Chondrocyte (in vitro differentiated cells): Measurements from ENCODE around the gene ALDH9A1. TPM values are rescaled to one million over a fixed set of nuclear protein-coding genes. Genes with fewer than 3 reads are reported as not detected.
A peak's percentile ranks its signal among the peaks of the same experiment; 100 is the strongest.

Source experiments
- DNase-seq: peaks from one replicate; pipeline ENCODE4 v3.0.0; 2021; ENCODE audit warnings: mixed read lengths, low spot score
- H3K27ac Mint-ChIP-seq: one replicate; pipeline ENCODE4 v1.8.0; 2021; ENCODE audit warnings: mild to moderate bottlenecking, moderate library complexity, mixed read lengths; ENCODE audit not compliant: unreplicated experiment
- H3K27me3 Mint-ChIP-seq: 2 replicates; pipeline ENCODE4 v1.8.0; 2021; ENCODE audit warnings: low read depth, mixed read lengths
- H3K36me3 Mint-ChIP-seq: 2 replicates; pipeline ENCODE4 v1.8.0; 2021; ENCODE audit warnings: low read depth, mixed read lengths
- H3K4me1 Mint-ChIP-seq: 2 replicates; pipeline ENCODE4 v1.8.0; 2021; ENCODE audit warnings: low read depth, mild to moderate bottlenecking, mixed read lengths
- H3K4me3 Mint-ChIP-seq: one replicate; pipeline ENCODE4 v1.8.0; 2021; ENCODE audit warnings: mild to moderate bottlenecking, moderate library complexity, mixed read lengths; ENCODE audit not compliant: unreplicated experiment
- H3K9me3 Mint-ChIP-seq: 2 replicates; pipeline ENCODE4 v1.8.0; 2021; ENCODE audit warnings: low read depth, mixed read lengths
- CTCF ChIP-seq: fragments of 200-600 bp; sonication (generic); IDR thresholded peaks from 2 replicates; pipeline ENCODE4 v1.5.0; 2021; ENCODE audit warnings: antibody characterized with exemption, mild to moderate bottlenecking, moderate library complexity
- total RNA-seq: library from RNA; stranded (reverse); gene quantifications from 3 replicates; pipeline ENCODE4 v1.2.1, GENCODE V29; 2021

Gene ALDH9A1
- total RNA-seq, 1 donor from 2014 or later: 34.6 TPM

- Mint-ChIP-seq H3K4me1 (peaks cover 15% of the 10 kb centered on the region), H3K9me3 (no peaks in the 10 kb centered on the region), H3K27me3 (no peaks in the 10 kb centered on the region), H3K36me3 (peaks cover 20% of the 10 kb centered on the region), H3K4me3 (no peak overlapping the region), H3K27ac (no peak overlapping the region)
- no peak for DNase-seq
- TF ChIP-seq CTCF: no peak
These were observed 47.3 kb downstream of the ALDH9A1 start for GRCh38 chr1:165650981-165651625.

- Mint-ChIP-seq H3K27ac (no peak overlapping the region), H3K9me3 (no peaks in the 10 kb centered on the region), H3K4me1 (peaks cover 19% of the 10 kb centered on the region), H3K36me3 (peaks cover 16% of the 10 kb centered on the region), H3K4me3 (no peak overlapping the region), H3K27me3 (no peaks in the 10 kb centered on the region)
- no peak for TF ChIP-seq CTCF
- no peak for DNase-seq
These were observed 49.3 kb downstream of the ALDH9A1 start for GRCh38 chr1:165648919-165649572.

- DNase-seq: no peak
- H3K36me3 Mint-ChIP-seq: peaks cover 10% of the 10 kb centered on the region
- H3K27ac Mint-ChIP-seq: peak overlapping the region; percentile 69
- no peaks in the 10 kb centered on the region for H3K27me3 Mint-ChIP-seq
- H3K4me3 Mint-ChIP-seq: no peak overlapping the region
- peaks cover 19% of the 10 kb centered on the region for H3K4me1 Mint-ChIP-seq
- no peaks in the 10 kb centered on the region for H3K9me3 Mint-ChIP-seq
- no peak for TF ChIP-seq CTCF
These were observed 50.4 kb downstream of the ALDH9A1 start for GRCh38 chr1:165647970-165648369.

GRCh38 chr1:165647517-165647916 is 50.8 kb downstream of the ALDH9A1 start:
- H3K27ac Mint-ChIP-seq: no peak overlapping the region
- H3K27me3 Mint-ChIP-seq: no peaks in the 10 kb centered on the region
- H3K9me3 Mint-ChIP-seq: no peaks in the 10 kb centered on the region
- no peak for DNase-seq
- peaks cover 10% of the 10 kb centered on the region for H3K36me3 Mint-ChIP-seq
- peaks cover 19% of the 10 kb centered on the region for H3K4me1 Mint-ChIP-seq
- no peak overlapping the region for H3K4me3 Mint-ChIP-seq
- TF ChIP-seq CTCF: no peak

GRCh38 chr1:165645654-165646366 is 52.6 kb downstream of the ALDH9A1 start:
- DNase-seq: no peak
- H3K36me3 Mint-ChIP-seq: peaks cover 10% of the 10 kb centered on the region
- H3K9me3 Mint-ChIP-seq: no peaks in the 10 kb centered on the region
- TF ChIP-seq CTCF: no peak
- H3K27me3 Mint-ChIP-seq: no peaks in the 10 kb centered on the region
- H3K4me1 Mint-ChIP-seq: peaks cover 32% of the 10 kb centered on the region
- no peak overlapping the region for H3K4me3 Mint-ChIP-seq
- no peak overlapping the region for H3K27ac Mint-ChIP-seq
